ENCODE measurements around the gene DAB2IP.

Gene DAB2IP

GRCh38 chr9:121769939-121770338 is 118.5 kb downstream of the DAB2IP start:
- H3K4me3 ChIP-seq (ENCODE audit: low read depth, low read length) = no peak overlapping the region
- no peak for DNase-seq (ENCODE audit: low read depth)
- no peak for TF ChIP-seq CTCF (IDR thresholded peaks at IDR 0.05; ENCODE audit: insufficient read depth, low read depth, low read length, missing control alignments)

GRCh38 chr9:121770415-121771273 is 119.2 kb downstream of the DAB2IP start:
- TF ChIP-seq CTCF (IDR thresholded peaks at IDR 0.05; ENCODE audit: insufficient read depth, low read depth, low read length, missing control alignments) = no peak
- no peak overlapping the region for H3K4me3 ChIP-seq (ENCODE audit: low read depth, low read length)
- DNase-seq (ENCODE audit: low read depth) = no peak

- H3K4me3 ChIP-seq (ENCODE audit: low read depth, low read length) = no peak overlapping the region
- DNase-seq (ENCODE audit: low read depth) = no peak
- TF ChIP-seq CTCF (IDR thresholded peaks at IDR 0.05; ENCODE audit: insufficient read depth, low read depth, low read length, missing control alignments) = no peak
These were observed 120.0 kb downstream of the DAB2IP start for GRCh38 chr9:121771418-121771817.

- no peak for DNase-seq (ENCODE audit: low read depth)
- H3K4me3 ChIP-seq (ENCODE audit: low read depth, low read length) = no peak overlapping the region
- no peak for TF ChIP-seq CTCF (IDR thresholded peaks at IDR 0.05; ENCODE audit: insufficient read depth, low read depth, low read length, missing control alignments)
These were observed 120.6 kb downstream of the DAB2IP start for GRCh38 chr9:121771851-121772599.

GRCh38 chr9:121772600-121773285 is 121.3 kb downstream of the DAB2IP start:
- TF ChIP-seq CTCF (IDR thresholded peaks at IDR 0.05; ENCODE audit: insufficient read depth, low read depth, low read length, missing control alignments) = no peak
- DNase-seq (ENCODE audit: low read depth) = no peak
- H3K4me3 ChIP-seq (ENCODE audit: low read depth, low read length) = no peak overlapping the region

DNA sequence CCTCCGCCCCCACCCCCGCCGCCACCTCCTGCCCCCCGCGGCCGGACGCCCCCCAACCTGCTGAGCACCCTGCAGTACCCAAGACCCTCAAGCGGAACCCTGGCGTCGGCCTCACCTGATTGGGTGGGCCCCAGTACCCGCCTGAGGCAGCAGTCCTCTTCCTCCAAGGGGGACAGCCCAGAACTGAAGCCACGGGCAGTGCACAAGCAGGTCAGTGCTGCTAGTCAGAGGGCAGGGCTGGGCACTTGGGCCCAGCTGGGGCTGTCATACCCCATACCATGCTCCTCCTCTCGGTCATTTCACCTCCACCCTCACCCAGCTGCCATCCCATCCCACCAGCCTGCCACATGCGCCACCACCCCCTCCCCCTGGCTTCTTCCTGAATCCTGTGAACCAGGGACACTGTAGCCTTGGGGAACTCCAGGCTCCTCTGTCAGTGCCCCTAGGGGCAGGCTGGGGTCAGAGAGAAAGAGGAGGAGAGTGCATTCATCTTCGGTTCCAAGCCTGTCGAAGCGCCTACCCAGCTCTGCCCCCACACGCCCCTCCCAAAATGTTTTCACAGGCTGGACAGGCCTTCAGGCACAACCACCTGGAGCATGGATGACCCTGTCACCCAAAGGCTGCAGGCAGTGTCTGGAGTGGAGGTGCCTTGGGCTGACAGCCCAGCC is 122.0 kb downstream of the DAB2IP start:
- TF ChIP-seq CTCF (IDR thresholded peaks at IDR 0.05; ENCODE audit: insufficient read depth, low read depth, low read length, missing control alignments) = no peak
- no peak overlapping the region for H3K4me3 ChIP-seq (ENCODE audit: low read depth, low read length)
- DNase-seq (ENCODE audit: low read depth) = no peak
